HEK293 (cell line): ENCODE data around the gene SLC6A15.

Source experiments
- CTCF ChIA-PET: fragments of 350-600 bp; formaldehyde crosslinking; extraction: SDS; loops from one replicate; lab custom pipeline; 2021; ENCODE audit warnings: antibody characterized with exemption; lab: Yijun Ruan, JAX
- POLR2A ChIA-PET: fragments of 300-600 bp; formaldehyde crosslinking; extraction: SDS; loops from one replicate; lab custom pipeline; 2020; ENCODE audit warnings: antibody characterized with exemption, inconsistent platforms; lab: Yijun Ruan, JAX
- H3K27ac ChIP-seq: fragments of 200-500 bp; sonication (Bioruptor generic); 2 replicates; pipeline ENCODE4 v1.5.1; 2014; ENCODE audit warnings: low read depth, low read length, control low read depth, inconsistent platforms; ENCODE audit errors: extremely low read depth
- H3K36me3 ChIP-seq, 2 experiments: fragments of 200-500 bp in 1 of 2; sonication (Bioruptor generic) in 1 of 2; 1 replicate in 1 of 2; 2 replicates in 1 of 2; pipeline ENCODE4 v1.5.1; 2014 to 2017; ENCODE audit warnings: inconsistent platforms in 2 of 2, low read length in 2 of 2; ENCODE audit not compliant: control insufficient read depth in 2 of 2, insufficient read depth in 1 of 2
- H3K4me1 ChIP-seq: fragments of 200-500 bp; sonication (Bioruptor generic); 2 replicates; pipeline ENCODE4 v1.5.1; 2014; ENCODE audit warnings: mild to moderate bottlenecking, low read length, inconsistent platforms; ENCODE audit not compliant: control insufficient read depth, insufficient read depth
- H3K4me3 ChIP-seq: 2 replicates; pipeline ENCODE4 v1.5.1; 2011; ENCODE audit warnings: low read depth, mild to moderate bottlenecking, control low read depth, low read length, moderate library complexity
- H3K9me3 ChIP-seq: fragments of 200-500 bp; sonication (Bioruptor generic); 2 replicates; pipeline ENCODE4 v1.5.1; 2014; ENCODE audit warnings: low read depth, low read length, inconsistent platforms; ENCODE audit not compliant: control insufficient read depth, insufficient read depth
- KLF10 ChIP-seq: fragments of 450-650 bp; IDR thresholded peaks from 2 replicates; pipeline ENCODE4 v1.5.1; 2018; ENCODE audit warnings: missing biosample characterization, mild to moderate bottlenecking, missing genetic modification characterization
- SCRT1 ChIP-seq: fragments of 450-650 bp; formaldehyde crosslinking; IDR thresholded peaks from 2 replicates; pipeline ENCODE4 v1.5.1; 2016; ENCODE audit warnings: missing biosample characterization, missing genetic modification characterization, borderline replicate concordance
- SCRT2 ChIP-seq: fragments of 450-650 bp; formaldehyde crosslinking; IDR thresholded peaks from 2 replicates; pipeline ENCODE4 v1.5.1; 2016; ENCODE audit warnings: missing biosample characterization, missing genetic modification characterization
- ZNF112 ChIP-seq: fragments of 450-650 bp; formaldehyde crosslinking; IDR thresholded peaks from 2 replicates; pipeline ENCODE4 v1.5.0; 2017; ENCODE audit warnings: missing biosample characterization, missing genetic modification characterization
- ZNF140 ChIP-seq: fragments of 450-650 bp; formaldehyde crosslinking; IDR thresholded peaks from 2 replicates; pipeline ENCODE4 v1.5.1; 2016; ENCODE audit warnings: missing biosample characterization, missing genetic modification characterization
- ZNF211 ChIP-seq: fragments of 450-650 bp; formaldehyde crosslinking; IDR thresholded peaks from 2 replicates; pipeline ENCODE4 v1.5.1; 2016; ENCODE audit warnings: low read depth, missing biosample characterization, missing genetic modification characterization
- ZNF37A ChIP-seq: fragments of 450-650 bp; IDR thresholded peaks from 2 replicates; pipeline ENCODE4 v1.5.1; 2018; ENCODE audit warnings: missing biosample characterization, missing genetic modification characterization
- ZNF473 ChIP-seq: fragments of 450-650 bp; formaldehyde crosslinking; IDR thresholded peaks from 2 replicates; pipeline ENCODE4 v1.5.1; 2017; ENCODE audit warnings: missing biosample characterization, missing genetic modification characterization
- ZNF558 ChIP-seq: fragments of 450-650 bp; formaldehyde crosslinking; IDR thresholded peaks from 2 replicates; pipeline ENCODE4 v1.5.1; 2016; ENCODE audit warnings: missing biosample characterization, missing genetic modification characterization
- ZNF585B ChIP-seq: fragments of 450-650 bp; formaldehyde crosslinking; IDR thresholded peaks from 2 replicates; pipeline ENCODE4 v1.5.1; 2016; ENCODE audit warnings: missing biosample characterization, missing genetic modification characterization
- ZNF621 ChIP-seq: fragments of 450-650 bp; formaldehyde crosslinking; IDR thresholded peaks from 2 replicates; pipeline ENCODE4 v1.5.1; 2017; ENCODE audit warnings: missing biosample characterization, missing genetic modification characterization
- ZNF626 ChIP-seq: fragments of 450-650 bp; sonication (Bioruptor Pico); formaldehyde crosslinking; IDR thresholded peaks from 2 replicates; pipeline ENCODE4 v1.5.1; 2018; ENCODE audit warnings: missing biosample characterization, missing genetic modification characterization, inconsistent platforms
- ZNF658 ChIP-seq: fragments of 450-650 bp; formaldehyde crosslinking; IDR thresholded peaks from 2 replicates; pipeline ENCODE4; 2016; ENCODE audit warnings: missing biosample characterization, missing genetic modification characterization
- ZNF670 ChIP-seq: fragments of 450-650 bp; formaldehyde crosslinking; IDR thresholded peaks from 2 replicates; pipeline ENCODE4 v1.5.1; 2016; ENCODE audit warnings: missing biosample characterization, missing genetic modification characterization, low read depth
- ZNF792 ChIP-seq: fragments of 450-650 bp; formaldehyde crosslinking; IDR thresholded peaks from 2 replicates; pipeline ENCODE4 v1.5.1; 2016; ENCODE audit warnings: missing biosample characterization, missing genetic modification characterization
- TF ChIP-seq, protein P1 (sequence below): fragments of 450-650 bp; formaldehyde crosslinking; IDR thresholded peaks from 2 replicates; pipeline ENCODE4 v1.5.1; 2016; ENCODE audit warnings: missing biosample characterization, missing genetic modification characterization
- TF ChIP-seq, protein P2 (sequence below): fragments of 450-650 bp; formaldehyde crosslinking; conservative IDR thresholded peaks from 2 replicates; pipeline ENCODE4 v1.5.1; 2016; ENCODE audit warnings: low read depth, missing biosample characterization, missing genetic modification characterization
- TF ChIP-seq, protein P3 (sequence below): fragments of 450-650 bp; formaldehyde crosslinking; IDR thresholded peaks from 2 replicates; pipeline ENCODE4 v1.5.1; 2016; ENCODE audit warnings: missing biosample characterization, missing genetic modification characterization, borderline replicate concordance
- TF ChIP-seq, protein P4 (sequence below): sonication (generic); formaldehyde crosslinking; IDR thresholded peaks from 2 replicates; pipeline ENCODE4 v1.8.1; 2022; ENCODE audit warnings: mild to moderate bottlenecking, moderate library complexity, missing genetic modification reagents

SLC6A15 gene

DNA sequence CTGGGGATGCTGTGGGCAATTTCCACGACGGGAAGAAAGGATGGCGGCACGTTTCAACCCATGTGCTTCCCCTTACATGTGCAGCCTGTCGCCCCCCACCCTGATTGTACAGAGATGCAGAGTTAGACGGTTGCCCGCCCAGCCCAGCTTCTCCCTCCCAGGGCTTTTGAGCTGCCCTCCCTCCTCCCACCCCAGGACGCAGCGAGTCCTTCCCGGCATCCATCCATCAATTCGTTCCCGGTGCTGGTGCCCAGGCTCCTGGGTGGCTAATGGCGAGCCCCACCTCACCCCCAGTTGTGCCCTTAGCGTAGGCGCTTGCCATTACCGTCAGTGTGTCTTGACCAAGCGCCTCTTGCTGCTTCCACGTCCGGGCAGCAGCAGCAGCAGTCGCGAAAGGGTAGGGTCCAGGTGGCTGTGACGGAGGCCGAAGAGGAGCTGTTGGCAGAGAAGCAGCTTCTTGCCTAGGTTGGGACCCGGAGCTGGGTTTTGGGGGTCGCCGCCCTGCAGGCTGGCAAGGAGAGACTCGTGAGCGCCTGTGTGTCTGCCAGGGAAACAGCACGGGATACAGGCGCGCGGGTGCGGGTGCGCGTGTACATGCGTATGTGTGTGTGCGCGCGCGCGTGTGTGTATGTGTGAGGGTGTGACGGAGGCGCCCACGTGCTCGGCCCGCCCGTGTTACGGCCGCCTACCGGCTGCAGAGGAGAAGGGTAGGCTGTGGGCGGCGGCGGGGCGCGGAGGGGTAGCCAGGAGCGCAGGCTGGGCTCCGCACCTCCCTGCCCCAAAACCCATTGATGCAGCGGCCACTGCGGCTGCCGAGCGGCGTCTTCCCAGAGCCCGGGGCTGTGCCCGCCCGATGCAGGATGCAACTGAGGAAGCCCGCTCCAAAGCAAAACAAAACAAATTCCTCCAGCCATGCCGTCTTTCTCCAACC lies at the start of gene SLC6A15 (continued):
- TF ChIP-seq, protein P1, sequence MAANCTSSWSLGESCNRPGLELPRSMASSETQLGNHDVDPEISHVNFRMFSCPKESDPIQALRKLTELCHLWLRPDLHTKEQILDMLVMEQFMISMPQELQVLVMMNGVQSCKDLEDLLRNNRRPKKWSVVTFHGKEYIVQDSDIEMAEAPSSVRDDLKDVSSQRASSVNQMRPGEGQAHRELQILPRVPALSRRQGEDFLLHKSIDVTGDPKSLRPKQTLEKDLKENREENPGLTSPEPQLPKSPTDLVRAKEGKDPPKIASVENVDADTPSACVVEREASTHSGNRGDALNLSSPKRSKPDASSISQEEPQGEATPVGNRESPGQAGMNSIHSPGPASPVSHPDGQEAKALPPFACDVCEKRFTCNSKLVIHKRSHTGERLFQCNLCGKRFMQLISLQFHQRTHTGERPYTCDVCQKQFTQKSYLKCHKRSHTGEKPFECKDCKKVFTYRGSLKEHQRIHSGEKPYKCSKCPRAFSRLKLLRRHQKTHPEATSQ (tag by site-specific recombination) = peak; percentile 55; the same call in 1 of the 2 replicates
- no peak for TF ChIP-seq ZNF211 (tag by site-specific recombination)
- no peak for TF ChIP-seq ZNF585B (tag by site-specific recombination)
- no peak for TF ChIP-seq ZNF621 (tag by site-specific recombination)

DNA sequence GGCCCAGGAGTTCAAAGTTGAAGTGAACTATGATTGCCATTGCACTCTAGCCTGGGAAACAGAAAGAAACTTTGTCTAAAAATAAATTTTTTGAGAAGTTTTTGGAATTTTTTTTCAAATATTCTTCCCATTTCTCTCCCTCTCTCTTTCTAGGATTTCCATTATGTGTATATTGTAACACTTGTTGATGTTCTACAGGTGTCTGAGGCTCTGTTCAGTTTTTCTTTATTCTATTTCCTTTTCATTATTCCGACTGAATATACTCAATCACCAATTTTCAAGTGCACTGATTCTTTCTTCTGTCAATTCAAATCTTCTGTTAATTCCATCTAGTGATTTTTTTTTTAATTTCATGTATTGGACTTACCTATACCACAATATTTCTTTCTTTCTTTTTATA lies 48.3 kb upstream of the SLC6A15 start:
- TF ChIP-seq SCRT2 (peak; percentile 60; the same call in 1 of the 2 replicates), ZNF670 (no peak), SCRT1 (tag by site-specific recombination) (peak; percentile 60; the same call in 1 of the 2 replicates)
- TF ChIP-seq, all 188 proteins: peak for 2
- Histone ChIP-seq H3K9me3 (no peaks in the 10 kb centered on the region), H3K4me1 (no peaks in the 10 kb centered on the region), H3K27ac (no peak overlapping the region), H3K4me3 (no peak overlapping the region), H3K36me3 (no peaks in the 10 kb centered on the region)
- CTCF ChIA-PET = no interaction called here
- POLR2A ChIA-PET = no interaction called here

DNA sequence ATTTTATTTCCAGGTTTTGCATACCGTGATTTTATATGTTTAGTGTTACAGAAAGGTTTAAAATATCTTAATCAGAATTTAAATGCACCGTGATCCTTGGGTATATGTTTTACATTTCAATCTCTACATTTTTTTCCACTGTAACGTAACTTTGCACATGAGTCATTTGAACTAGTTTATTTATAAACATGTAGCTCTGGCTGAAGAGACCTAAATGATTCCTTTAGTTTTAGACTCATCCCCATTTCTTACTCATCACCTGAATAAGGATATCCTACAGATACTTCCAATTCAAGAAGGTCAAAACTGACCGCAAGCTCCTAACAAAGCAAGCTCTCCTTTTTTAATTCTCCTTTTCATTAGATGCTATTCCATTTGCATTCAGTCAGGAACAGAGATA lies 42.7 kb upstream of the SLC6A15 start:
- H3K27ac ChIP-seq = no peak overlapping the region
- no peaks in the 10 kb centered on the region for H3K36me3 ChIP-seq
- ChIA-PET CTCF (no interaction called here), POLR2A (no interaction called here)
- no peaks in the 10 kb centered on the region for H3K9me3 ChIP-seq
- H3K4me3 ChIP-seq = no peak overlapping the region
- H3K4me1 ChIP-seq = no peaks in the 10 kb centered on the region
- no peak for TF ChIP-seq KLF10 (tag by site-specific recombination)
- no peak for TF ChIP-seq ZNF112 (tag by site-specific recombination)
- TF ChIP-seq ZNF473 = no peak
- TF ChIP-seq ZNF658 (tag by site-specific recombination) = no peak
- TF ChIP-seq ZNF558 = no peak
- TF ChIP-seq, protein P2, sequence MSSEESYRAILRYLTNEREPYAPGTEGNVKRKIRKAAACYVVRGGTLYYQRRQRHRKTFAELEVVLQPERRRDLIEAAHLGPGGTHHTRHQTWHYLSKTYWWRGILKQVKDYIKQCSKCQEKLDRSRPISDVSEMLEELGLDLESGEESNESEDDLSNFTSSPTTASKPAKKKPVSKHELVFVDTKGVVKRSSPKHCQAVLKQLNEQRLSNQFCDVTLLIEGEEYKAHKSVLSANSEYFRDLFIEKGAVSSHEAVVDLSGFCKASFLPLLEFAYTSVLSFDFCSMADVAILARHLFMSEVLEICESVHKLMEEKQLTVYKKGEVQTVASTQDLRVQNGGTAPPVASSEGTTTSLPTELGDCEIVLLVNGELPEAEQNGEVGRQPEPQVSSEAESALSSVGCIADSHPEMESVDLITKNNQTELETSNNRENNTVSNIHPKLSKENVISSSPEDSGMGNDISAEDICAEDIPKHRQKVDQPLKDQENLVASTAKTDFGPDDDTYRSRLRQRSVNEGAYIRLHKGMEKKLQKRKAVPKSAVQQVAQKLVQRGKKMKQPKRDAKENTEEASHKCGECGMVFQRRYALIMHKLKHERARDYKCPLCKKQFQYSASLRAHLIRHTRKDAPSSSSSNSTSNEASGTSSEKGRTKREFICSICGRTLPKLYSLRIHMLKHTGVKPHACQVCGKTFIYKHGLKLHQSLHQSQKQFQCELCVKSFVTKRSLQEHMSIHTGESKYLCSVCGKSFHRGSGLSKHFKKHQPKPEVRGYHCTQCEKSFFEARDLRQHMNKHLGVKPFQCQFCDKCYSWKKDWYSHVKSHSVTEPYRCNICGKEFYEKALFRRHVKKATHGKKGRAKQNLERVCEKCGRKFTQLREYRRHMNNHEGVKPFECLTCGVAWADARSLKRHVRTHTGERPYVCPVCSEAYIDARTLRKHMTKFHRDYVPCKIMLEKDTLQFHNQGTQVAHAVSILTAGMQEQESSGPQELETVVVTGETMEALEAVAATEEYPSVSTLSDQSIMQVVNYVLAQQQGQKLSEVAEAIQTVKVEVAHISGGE (tag by site-specific recombination) = no peak
- TF ChIP-seq ZNF140 (tag by site-specific recombination) = no peak
- TF ChIP-seq, protein P3, sequence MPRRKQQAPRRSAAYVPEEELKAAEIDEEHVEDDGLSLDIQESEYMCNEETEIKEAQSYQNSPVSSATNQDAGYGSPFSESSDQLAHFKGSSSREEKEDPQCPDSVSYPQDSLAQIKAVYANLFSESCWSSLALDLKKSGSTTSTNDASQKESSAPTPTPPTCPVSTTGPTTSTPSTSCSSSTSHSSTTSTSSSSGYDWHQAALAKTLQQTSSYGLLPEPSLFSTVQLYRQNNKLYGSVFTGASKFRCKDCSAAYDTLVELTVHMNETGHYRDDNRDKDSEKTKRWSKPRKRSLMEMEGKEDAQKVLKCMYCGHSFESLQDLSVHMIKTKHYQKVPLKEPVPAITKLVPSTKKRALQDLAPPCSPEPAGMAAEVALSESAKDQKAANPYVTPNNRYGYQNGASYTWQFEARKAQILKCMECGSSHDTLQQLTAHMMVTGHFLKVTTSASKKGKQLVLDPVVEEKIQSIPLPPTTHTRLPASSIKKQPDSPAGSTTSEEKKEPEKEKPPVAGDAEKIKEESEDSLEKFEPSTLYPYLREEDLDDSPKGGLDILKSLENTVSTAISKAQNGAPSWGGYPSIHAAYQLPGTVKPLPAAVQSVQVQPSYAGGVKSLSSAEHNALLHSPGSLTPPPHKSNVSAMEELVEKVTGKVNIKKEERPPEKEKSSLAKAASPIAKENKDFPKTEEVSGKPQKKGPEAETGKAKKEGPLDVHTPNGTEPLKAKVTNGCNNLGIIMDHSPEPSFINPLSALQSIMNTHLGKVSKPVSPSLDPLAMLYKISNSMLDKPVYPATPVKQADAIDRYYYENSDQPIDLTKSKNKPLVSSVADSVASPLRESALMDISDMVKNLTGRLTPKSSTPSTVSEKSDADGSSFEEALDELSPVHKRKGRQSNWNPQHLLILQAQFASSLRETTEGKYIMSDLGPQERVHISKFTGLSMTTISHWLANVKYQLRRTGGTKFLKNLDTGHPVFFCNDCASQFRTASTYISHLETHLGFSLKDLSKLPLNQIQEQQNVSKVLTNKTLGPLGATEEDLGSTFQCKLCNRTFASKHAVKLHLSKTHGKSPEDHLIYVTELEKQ (tag by site-specific recombination) = no peak
- no peak for TF ChIP-seq ZNF626 (tag by site-specific recombination)
- TF ChIP-seq ZNF792 (tag by site-specific recombination) = no peak
- no peak for TF ChIP-seq ZNF670
- TF ChIP-seq ZNF37A (tag by site-specific recombination) = no peak
- TF ChIP-seq, protein P4, sequence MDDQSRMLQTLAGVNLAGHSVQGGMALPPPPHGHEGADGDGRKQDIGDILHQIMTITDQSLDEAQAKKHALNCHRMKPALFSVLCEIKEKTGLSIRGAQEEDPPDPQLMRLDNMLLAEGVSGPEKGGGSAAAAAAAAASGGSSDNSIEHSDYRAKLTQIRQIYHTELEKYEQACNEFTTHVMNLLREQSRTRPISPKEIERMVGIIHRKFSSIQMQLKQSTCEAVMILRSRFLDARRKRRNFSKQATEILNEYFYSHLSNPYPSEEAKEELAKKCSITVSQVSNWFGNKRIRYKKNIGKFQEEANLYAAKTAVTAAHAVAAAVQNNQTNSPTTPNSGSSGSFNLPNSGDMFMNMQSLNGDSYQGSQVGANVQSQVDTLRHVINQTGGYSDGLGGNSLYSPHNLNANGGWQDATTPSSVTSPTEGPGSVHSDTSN (CRISPR knock-in tag) = no peak
